ENCODE measurements around the gene ZFP64. TPM values are rescaled to one million over a fixed set of nuclear protein-coding genes. Genes with fewer than 3 reads are reported as not detected.

ZFP64 gene
- total RNA-seq, 3 donors from 2014 or later (not counting 1 experiment from before 2014, with no cell fraction given): 11.7 to 14.8 (median 13.9) TPM

DNA sequence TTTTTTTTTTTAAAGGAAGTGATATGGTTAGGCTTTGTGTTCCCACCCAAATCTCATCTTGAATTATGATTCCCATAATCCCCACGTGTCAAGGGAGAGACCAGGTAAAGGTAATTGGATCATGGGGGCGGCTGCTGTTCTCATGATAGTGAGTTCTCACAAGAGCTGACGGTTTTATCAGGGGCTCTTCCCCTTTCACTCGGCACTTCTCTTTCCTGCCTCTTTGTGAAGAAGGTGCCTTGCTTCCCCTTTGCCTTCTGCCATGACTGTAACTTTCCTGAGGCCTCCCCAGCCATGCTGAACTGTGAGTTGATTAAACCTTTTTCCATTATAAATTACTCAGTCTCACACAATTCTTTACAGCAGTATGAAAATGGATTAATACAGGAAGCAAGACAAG is 64.3 kb downstream of the ZFP64 start:
- no peaks in the 10 kb centered on the region for H3K36me3 ChIP-seq (ENCODE audit: control insufficient read depth, insufficient read depth, low read length)
- Mint-ChIP-seq H3K27me3 (ENCODE audit: low read depth in 2 of 2) (no peaks in the 10 kb centered on the region), H3K4me3 (no peak overlapping the region), H3K27ac (no peak overlapping the region), H3K9me3 (peaks cover 2% of the 10 kb centered on the region in 2 donors), H3K36me3 (no peaks in the 10 kb centered on the region), H3K4me1 (peaks cover 0 to 12% of the 10 kb centered on the region in 2 donors)
- peaks cover 4% of the 10 kb centered on the region for H3K4me1 ChIP-seq (ENCODE audit: control insufficient read depth, insufficient read depth, low read length)
- H3K27ac ChIP-seq (ENCODE audit: low read length): no peak overlapping the region
- no peaks in the 10 kb centered on the region for H3K9me3 ChIP-seq (ENCODE audit: control insufficient read depth, insufficient read depth, low read length)
- no peak for TF ChIP-seq CTCF (IDR thresholded peaks at IDR 0.05)
- ATAC-seq (no peak), DNase-seq (no peak)
- H3K4me3 ChIP-seq (ENCODE audit: low read length): no peak overlapping the region
- no peaks in the 10 kb centered on the region for H3K27me3 ChIP-seq (ENCODE audit: control insufficient read depth, insufficient read depth, low read length)
- intact Hi-C loops (cut with micrococcal nuclease): loop anchor here (5.0 kb wide), 1 partner anchor 255 kb away; no protein-coding TSS in a partner anchor
- 51% methylated on average over 4 of the region's 4 CpGs for WGBS (ENCODE audit: insufficient coverage)

GRCh38 chr20:52124821-52125220 is 66.8 kb downstream of the ZFP64 start:
- DNase-seq (no peak), ATAC-seq (no peak)
- Mint-ChIP-seq H3K4me3 (no peak overlapping the region), H3K4me1 (peaks cover 0 to 12% of the 10 kb centered on the region in 2 donors), H3K9me3 (no peaks in the 10 kb centered on the region), H3K27me3 (ENCODE audit: low read depth in 2 of 2) (no peaks in the 10 kb centered on the region), H3K27ac (no peak overlapping the region), H3K36me3 (no peaks in the 10 kb centered on the region)
- Histone ChIP-seq H3K36me3 (ENCODE audit: control insufficient read depth, insufficient read depth, low read length) (no peaks in the 10 kb centered on the region), H3K4me1 (ENCODE audit: control insufficient read depth, insufficient read depth, low read length) (peaks cover 4% of the 10 kb centered on the region), H3K27ac (ENCODE audit: low read length) (no peak overlapping the region), H3K4me3 (ENCODE audit: low read length) (no peak overlapping the region), H3K9me3 (ENCODE audit: control insufficient read depth, insufficient read depth, low read length) (no peaks in the 10 kb centered on the region), H3K27me3 (ENCODE audit: control insufficient read depth, insufficient read depth, low read length) (no peaks in the 10 kb centered on the region)
- 93% methylated on average over 3 of the region's 3 CpGs for WGBS (ENCODE audit: insufficient coverage)
- no peak for TF ChIP-seq CTCF (IDR thresholded peaks at IDR 0.05)
- intact Hi-C loops (cut with micrococcal nuclease): loop anchor here (5.0 kb wide), 1 partner anchor 257 kb away; no protein-coding TSS in a partner anchor

- H3K27ac Mint-ChIP-seq: no peak overlapping the region
- no peak overlapping the region for H3K27ac ChIP-seq (ENCODE audit: low read length)
- WGBS (ENCODE audit: insufficient coverage): 87% methylated on average over 5 of the region's 5 CpGs
- no peak overlapping the region for H3K4me3 ChIP-seq (ENCODE audit: low read length)
- no peaks in the 10 kb centered on the region for H3K27me3 ChIP-seq (ENCODE audit: control insufficient read depth, insufficient read depth, low read length)
- no peak for DNase-seq
- H3K9me3 Mint-ChIP-seq: no peaks in the 10 kb centered on the region
- H3K4me1 Mint-ChIP-seq: no peaks in the 10 kb centered on the region
- intact Hi-C loops (cut with micrococcal nuclease): no loop called here
- no peaks in the 10 kb centered on the region for H3K36me3 ChIP-seq (ENCODE audit: control insufficient read depth, insufficient read depth, low read length)
- H3K36me3 Mint-ChIP-seq: no peaks in the 10 kb centered on the region
- TF ChIP-seq CTCF (IDR thresholded peaks at IDR 0.05): no peak
- no peaks in the 10 kb centered on the region for H3K27me3 Mint-ChIP-seq (ENCODE audit: low read depth in 2 of 2)
- H3K4me3 Mint-ChIP-seq: no peak overlapping the region
- H3K9me3 ChIP-seq (ENCODE audit: control insufficient read depth, insufficient read depth, low read length): no peaks in the 10 kb centered on the region
- ATAC-seq: no peak
- H3K4me1 ChIP-seq (ENCODE audit: control insufficient read depth, insufficient read depth, low read length): no peaks in the 10 kb centered on the region
These were observed 72.9 kb downstream of the ZFP64 start for GRCh38 chr20:52118696-52119095.

GRCh38 chr20:52118016-52118623 is 73.5 kb downstream of the ZFP64 start:
- Histone ChIP-seq H3K27ac (ENCODE audit: low read length) (no peak overlapping the region), H3K36me3 (ENCODE audit: control insufficient read depth, insufficient read depth, low read length) (no peaks in the 10 kb centered on the region), H3K4me1 (ENCODE audit: control insufficient read depth, insufficient read depth, low read length) (no peaks in the 10 kb centered on the region), H3K27me3 (ENCODE audit: control insufficient read depth, insufficient read depth, low read length) (no peaks in the 10 kb centered on the region), H3K9me3 (ENCODE audit: control insufficient read depth, insufficient read depth, low read length) (no peaks in the 10 kb centered on the region), H3K4me3 (ENCODE audit: low read length) (no peak overlapping the region)
- H3K4me1 Mint-ChIP-seq: no peaks in the 10 kb centered on the region
- no peak overlapping the region for H3K27ac Mint-ChIP-seq
- WGBS (ENCODE audit: insufficient coverage): 86% methylated on average over 1 of the region's 2 CpGs
- TF ChIP-seq CTCF (IDR thresholded peaks at IDR 0.05): no peak
- H3K36me3 Mint-ChIP-seq: no peaks in the 10 kb centered on the region
- no peak overlapping the region for H3K4me3 Mint-ChIP-seq
- H3K9me3 Mint-ChIP-seq: no peaks in the 10 kb centered on the region
- H3K27me3 Mint-ChIP-seq (ENCODE audit: low read depth in 2 of 2): no peaks in the 10 kb centered on the region
- DNase-seq (no peak), ATAC-seq (no peak)
- intact Hi-C loops (cut with micrococcal nuclease): no loop called here
